Osteocyte (in vitro differentiated cells): ENCODE data around the gene ZMYND15. TPM values are rescaled to one million over a fixed set of nuclear protein-coding genes. Genes with fewer than 3 reads are reported as not detected.

ENCODE experiments used
- DNase-seq: peaks from one replicate; pipeline ENCODE4 v3.0.0; 2021; ENCODE audit warnings: mixed read lengths; ENCODE audit not compliant: unreplicated experiment; ENCODE audit errors: extremely low spot score
- H3K27ac Mint-ChIP-seq: one replicate; pipeline ENCODE4 v1.8.0; 2021; ENCODE audit warnings: mild to moderate bottlenecking, mixed read lengths; ENCODE audit not compliant: unreplicated experiment
- H3K27me3 Mint-ChIP-seq: one replicate; pipeline ENCODE4 v1.8.0; 2021; ENCODE audit warnings: mixed read lengths; ENCODE audit not compliant: unreplicated experiment
- H3K36me3 Mint-ChIP-seq: one replicate; pipeline ENCODE4 v1.8.0; 2021; ENCODE audit warnings: mixed read lengths; ENCODE audit not compliant: unreplicated experiment
- H3K4me1 Mint-ChIP-seq: one replicate; pipeline ENCODE4 v1.8.0; 2021; ENCODE audit warnings: mixed read lengths; ENCODE audit not compliant: unreplicated experiment
- H3K4me3 Mint-ChIP-seq: one replicate; pipeline ENCODE4 v1.8.0; 2021; ENCODE audit warnings: mild to moderate bottlenecking, moderate library complexity, mixed read lengths; ENCODE audit not compliant: unreplicated experiment
- H3K9me3 Mint-ChIP-seq: one replicate; pipeline ENCODE4 v1.8.0; 2021; ENCODE audit warnings: mixed read lengths; ENCODE audit not compliant: unreplicated experiment
- total RNA-seq: library from RNA; stranded (reverse); gene quantifications from 2 replicates; pipeline ENCODE4 v1.2.1, GENCODE V29; 2021
- TF ChIP-seq, protein P1 (sequence below): fragments of 200-600 bp; sonication (generic); IDR thresholded peaks from 2 replicates; pipeline ENCODE4 v1.5.0; 2021; ENCODE audit warnings: antibody characterized with exemption, mild to moderate bottlenecking, moderate library complexity

Gene ZMYND15
- total RNA-seq, 1 donor from 2014 or later: 0.99 TPM

DNA sequence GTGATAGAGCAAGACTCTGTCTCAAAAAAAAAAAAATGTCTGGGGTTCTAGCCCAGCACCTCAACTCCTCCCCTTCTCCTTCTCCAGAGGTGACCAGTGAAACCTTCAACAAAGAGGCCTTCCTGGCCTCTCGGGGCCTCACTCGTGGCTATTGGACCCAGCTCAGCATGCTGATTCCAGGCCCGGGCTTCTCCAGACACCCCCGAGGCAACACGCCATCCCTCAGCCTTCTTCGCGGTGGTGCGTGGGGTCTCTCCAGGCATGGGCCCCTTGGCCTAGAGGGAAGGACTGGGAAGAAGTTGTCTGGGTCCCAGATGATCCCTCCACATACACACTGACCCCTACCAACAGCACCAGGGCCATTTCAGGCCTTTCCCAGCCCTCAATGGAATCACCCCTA, 3.6 kb downstream of the ZMYND15 start:
- Mint-ChIP-seq H3K4me3 (no peak overlapping the region), H3K27ac (no peak overlapping the region), H3K27me3 (peaks cover 28% of the 10 kb centered on the region), H3K36me3 (no peaks in the 10 kb centered on the region), H3K4me1 (peaks cover 20% of the 10 kb centered on the region), H3K9me3 (no peaks in the 10 kb centered on the region)
- DNase-seq: no peak
- TF ChIP-seq, protein P1, sequence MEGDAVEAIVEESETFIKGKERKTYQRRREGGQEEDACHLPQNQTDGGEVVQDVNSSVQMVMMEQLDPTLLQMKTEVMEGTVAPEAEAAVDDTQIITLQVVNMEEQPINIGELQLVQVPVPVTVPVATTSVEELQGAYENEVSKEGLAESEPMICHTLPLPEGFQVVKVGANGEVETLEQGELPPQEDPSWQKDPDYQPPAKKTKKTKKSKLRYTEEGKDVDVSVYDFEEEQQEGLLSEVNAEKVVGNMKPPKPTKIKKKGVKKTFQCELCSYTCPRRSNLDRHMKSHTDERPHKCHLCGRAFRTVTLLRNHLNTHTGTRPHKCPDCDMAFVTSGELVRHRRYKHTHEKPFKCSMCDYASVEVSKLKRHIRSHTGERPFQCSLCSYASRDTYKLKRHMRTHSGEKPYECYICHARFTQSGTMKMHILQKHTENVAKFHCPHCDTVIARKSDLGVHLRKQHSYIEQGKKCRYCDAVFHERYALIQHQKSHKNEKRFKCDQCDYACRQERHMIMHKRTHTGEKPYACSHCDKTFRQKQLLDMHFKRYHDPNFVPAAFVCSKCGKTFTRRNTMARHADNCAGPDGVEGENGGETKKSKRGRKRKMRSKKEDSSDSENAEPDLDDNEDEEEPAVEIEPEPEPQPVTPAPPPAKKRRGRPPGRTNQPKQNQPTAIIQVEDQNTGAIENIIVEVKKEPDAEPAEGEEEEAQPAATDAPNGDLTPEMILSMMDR: no peak

DNA sequence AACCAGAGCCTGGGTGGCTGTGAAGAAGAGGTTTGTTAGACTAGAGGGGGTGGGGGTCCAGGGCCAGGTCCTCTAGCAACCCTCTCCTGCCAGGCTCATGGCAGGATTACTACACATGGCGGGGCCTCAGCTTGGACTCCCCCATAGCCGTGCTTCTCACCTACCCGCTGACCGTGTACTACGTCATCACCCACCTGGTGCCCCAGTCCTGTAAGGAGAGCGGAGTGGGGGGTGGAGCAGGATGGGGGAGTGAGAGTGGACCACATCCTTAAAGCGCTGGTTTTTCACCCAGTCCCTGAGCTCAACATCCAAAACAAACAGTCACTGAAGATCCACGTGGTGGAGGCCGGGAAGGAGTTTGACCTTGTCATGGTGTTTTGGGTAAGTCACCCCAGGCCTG, 4.3 kb downstream of the ZMYND15 start:
- H3K27ac Mint-ChIP-seq: no peak overlapping the region
- H3K9me3 Mint-ChIP-seq: no peaks in the 10 kb centered on the region
- H3K36me3 Mint-ChIP-seq: no peaks in the 10 kb centered on the region
- peaks cover 14% of the 10 kb centered on the region for H3K4me1 Mint-ChIP-seq
- peaks cover 30% of the 10 kb centered on the region for H3K27me3 Mint-ChIP-seq
- no peak overlapping the region for H3K4me3 Mint-ChIP-seq
- TF ChIP-seq, protein P1: no peak
- no peak for DNase-seq

GRCh38 chr17:4744999-4745969, 5.7 kb downstream of the ZMYND15 start:
- DNase-seq: no peak
- H3K4me3 Mint-ChIP-seq: peak overlapping the region; percentile 23
- peaks cover 7% of the 10 kb centered on the region for H3K4me1 Mint-ChIP-seq
- TF ChIP-seq, protein P1: no peak
- no peaks in the 10 kb centered on the region for H3K36me3 Mint-ChIP-seq
- no peaks in the 10 kb centered on the region for H3K9me3 Mint-ChIP-seq
- H3K27me3 Mint-ChIP-seq: peaks cover 39% of the 10 kb centered on the region
- no peak overlapping the region for H3K27ac Mint-ChIP-seq

GRCh38 chr17:4747847-4748246, 8.2 kb downstream of the ZMYND15 start:
- no peaks in the 10 kb centered on the region for H3K36me3 Mint-ChIP-seq
- peaks cover 54% of the 10 kb centered on the region for H3K27me3 Mint-ChIP-seq
- H3K9me3 Mint-ChIP-seq: no peaks in the 10 kb centered on the region
- peaks cover 5% of the 10 kb centered on the region for H3K4me1 Mint-ChIP-seq
- no peak for DNase-seq
- no peak overlapping the region for H3K27ac Mint-ChIP-seq
- TF ChIP-seq, protein P1: no peak
- no peak overlapping the region for H3K4me3 Mint-ChIP-seq

DNA sequence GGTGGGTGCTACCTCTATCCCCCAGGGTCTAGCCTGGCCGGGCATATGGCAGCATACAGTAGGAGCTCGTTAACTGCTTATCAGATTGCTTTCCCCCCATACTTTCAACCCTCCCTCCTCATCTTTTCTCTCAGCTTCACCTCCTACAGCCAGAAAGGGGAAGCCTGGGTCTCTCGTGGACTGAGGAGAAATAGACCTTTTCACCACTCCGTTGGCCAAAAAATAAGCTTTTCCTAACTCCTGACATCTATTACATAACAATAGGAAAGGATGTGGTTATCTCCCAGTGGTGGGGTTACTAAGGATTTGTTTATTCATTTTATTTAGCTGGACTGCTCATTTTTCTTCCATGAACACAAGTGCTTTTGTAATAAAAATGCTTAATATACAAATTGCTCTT, 9.1 kb downstream of the ZMYND15 start:
- DNase-seq: no peak
- TF ChIP-seq, protein P1: no peak
- H3K27ac Mint-ChIP-seq: no peak overlapping the region
- H3K4me3 Mint-ChIP-seq: no peak overlapping the region
- peaks cover 5% of the 10 kb centered on the region for H3K4me1 Mint-ChIP-seq
- H3K9me3 Mint-ChIP-seq: no peaks in the 10 kb centered on the region
- H3K36me3 Mint-ChIP-seq: no peaks in the 10 kb centered on the region
- H3K27me3 Mint-ChIP-seq: peaks cover 56% of the 10 kb centered on the region
